RWPE2 (cell line): Measurements from ENCODE around the gene RELL1.
A peak's percentile ranks its signal among the peaks of the same experiment; 100 is the strongest.

Experiments
- ATAC-seq: fragments of 200-7000 bp; cut with Tn5 transposase; 3 replicates; pipeline ENCODE4 v1.9.1; 2021; ENCODE audit warnings: low read depth
- DNase-seq: peaks from one replicate; pipeline ENCODE4 v3.0.0-alpha.2; 2020; ENCODE audit warnings: low spot score
- H3K27ac ChIP-seq: fragments of 450-650 bp; 2 replicates; pipeline ENCODE4 v1.5.1; 2017; ENCODE audit warnings: mild to moderate bottlenecking; ENCODE audit not compliant: poor library complexity, severe bottlenecking
- H3K27me3 ChIP-seq: fragments of 250-450 bp; sonication (Bioruptor Pico); 2 replicates; pipeline ENCODE4 v1.5.1; 2021; ENCODE audit warnings: mild to moderate bottlenecking, moderate library complexity; ENCODE audit not compliant: insufficient read depth, poor library complexity, severe bottlenecking
- H3K36me3 ChIP-seq: fragments of 250-450 bp; sonication (Bioruptor Pico); 2 replicates; pipeline ENCODE4 v1.5.1; 2020; ENCODE audit warnings: low read depth, mild to moderate bottlenecking, moderate library complexity
- H3K4me1 ChIP-seq: fragments of 250-450 bp; sonication (Bioruptor Pico); 2 replicates; pipeline ENCODE4 v1.5.1; 2021; ENCODE audit warnings: mild to moderate bottlenecking, moderate library complexity; ENCODE audit not compliant: insufficient read depth, poor library complexity, severe bottlenecking
- H3K4me3 ChIP-seq: fragments of 250-450 bp; sonication (Bioruptor Pico); 2 replicates; pipeline ENCODE4 v1.5.1; 2021; ENCODE audit warnings: mild to moderate bottlenecking, moderate library complexity; ENCODE audit not compliant: severe bottlenecking
- H3K9me3 ChIP-seq: fragments of 250-450 bp; sonication (Bioruptor Pico); 2 replicates; pipeline ENCODE4 v1.5.1; 2021; ENCODE audit warnings: mild to moderate bottlenecking, moderate library complexity; ENCODE audit not compliant: severe bottlenecking
- CTCF ChIP-seq: fragments of 450-650 bp; IDR thresholded peaks from one replicate; pipeline ENCODE4 v1.5.1; 2017; ENCODE audit warnings: mild to moderate bottlenecking, moderate library complexity; ENCODE audit not compliant: poor library complexity, severe bottlenecking

RELL1 gene

DNA sequence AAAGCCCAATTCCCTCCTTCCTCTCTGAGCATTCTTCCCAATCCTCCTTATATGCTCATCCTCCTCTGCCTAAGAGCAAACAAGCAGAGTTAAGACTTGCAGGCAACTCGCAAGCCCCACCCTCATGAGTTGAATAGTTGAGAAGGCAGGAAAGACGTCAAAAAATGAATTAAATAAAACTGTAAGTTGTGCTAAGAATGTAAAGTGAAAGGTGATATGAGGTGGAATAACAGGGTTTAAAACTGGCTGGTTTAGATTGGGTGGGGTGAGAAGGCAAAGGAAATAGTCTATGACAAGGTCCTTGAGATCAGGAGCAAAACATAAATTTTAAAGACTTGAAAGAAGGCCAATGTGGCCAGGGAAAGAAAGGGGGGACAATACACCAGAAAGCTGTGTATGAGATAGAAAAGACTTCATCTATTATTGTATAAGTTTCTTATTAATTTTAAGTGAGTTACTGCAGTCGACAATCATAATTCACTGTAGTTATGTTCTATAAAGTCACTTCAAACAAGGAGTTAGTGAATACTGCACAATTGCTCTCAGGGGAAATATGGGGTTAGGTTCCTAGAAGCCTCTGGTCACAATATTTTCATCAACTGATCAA, 124.9 kb downstream of the RELL1 start:
- Histone ChIP-seq H3K27me3 (no peaks in the 10 kb centered on the region), H3K9me3 (no peaks in the 10 kb centered on the region), H3K4me1 (peaks cover 19% of the 10 kb centered on the region), H3K27ac (peak overlapping the region; percentile 73), H3K4me3 (no peak overlapping the region), H3K36me3 (no peaks in the 10 kb centered on the region)
- DNase-seq: no peak
- ATAC-seq: 0 out of 3 replicates have a peak, but pooled peaks have one; percentile 11
- no peak for TF ChIP-seq CTCF
